Cerebellar cortex (tissue), 1 donor: ENCODE data around the gene SNAPC3.
"Not testable (repeated sequence)": the region's sequence is repeated elsewhere in the genome, so short reads cannot be mapped to it uniquely, and the experiment has no call there.

ENCODE experiments used
- DNase-seq: peaks from one replicate; pipeline ENCODE4 v3.0.0-alpha.2; 2015; ENCODE audit warnings: low spot score

Gene SNAPC3

DNA sequence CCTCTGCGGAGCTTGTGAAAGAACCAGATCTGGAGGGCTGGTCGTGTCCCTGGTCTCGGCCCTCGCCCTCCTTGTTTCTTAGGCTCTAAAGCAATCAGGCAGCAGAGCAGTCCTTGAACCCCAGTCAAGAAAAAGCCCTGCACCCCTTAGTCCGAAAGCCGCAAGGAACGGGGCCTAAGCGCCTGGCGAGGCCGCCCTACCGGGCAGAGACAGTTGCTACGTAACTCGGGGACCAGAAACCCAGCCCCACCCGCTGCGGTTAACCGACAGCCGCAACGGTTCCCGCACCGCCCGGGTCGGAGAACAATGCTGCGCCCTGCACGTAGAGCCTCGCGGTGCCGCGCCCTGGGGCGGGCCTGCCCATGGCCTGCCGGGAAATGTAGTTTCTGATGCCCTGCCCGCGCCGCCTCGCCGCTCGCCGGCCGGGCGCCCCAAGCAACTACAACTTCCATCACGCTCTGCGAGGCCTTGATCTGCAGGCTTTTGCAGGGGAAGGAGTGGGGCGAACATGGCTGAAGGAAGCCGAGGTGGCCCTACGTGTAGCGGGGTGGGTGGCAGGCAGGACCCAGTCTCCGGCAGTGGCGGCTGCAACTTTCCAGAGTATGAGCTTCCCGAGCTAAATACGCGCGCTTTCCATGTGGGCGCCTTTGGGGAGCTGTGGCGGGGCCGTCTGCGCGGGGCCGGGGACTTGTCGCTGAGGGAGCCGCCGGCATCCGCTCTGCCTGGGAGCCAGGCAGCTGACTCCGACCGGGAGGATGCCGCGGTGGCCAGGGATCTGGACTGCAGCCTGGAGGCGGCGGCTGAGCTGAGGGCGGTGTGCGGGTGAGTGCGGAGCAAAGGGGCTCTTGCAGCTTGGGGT is at the start of gene SNAPC3:
SNAPC3 (plus strand) TSS at position 505 of the 859 bp plus-strand sequence; CDS start at position 509, 4 bp downstream.
- DNase-seq: peak; percentile 95

DNA sequence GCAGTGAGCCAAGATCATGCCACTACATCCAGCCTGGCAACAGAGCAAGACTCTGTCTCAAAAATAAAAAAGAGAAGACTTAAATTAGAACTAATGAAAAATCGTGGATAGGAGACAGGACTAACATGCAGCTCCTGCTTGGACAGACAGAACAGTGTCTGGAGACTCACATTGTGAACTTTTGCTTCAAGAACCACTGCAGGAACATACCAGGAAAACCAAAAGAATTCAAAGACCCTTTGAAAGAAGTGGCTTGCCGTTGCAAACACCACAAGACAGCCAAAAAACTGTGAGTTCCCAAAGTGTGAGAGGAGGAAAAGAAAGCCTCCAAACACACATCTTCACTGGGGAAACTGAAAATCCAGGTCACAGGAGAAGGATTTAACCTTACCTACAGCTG is 48.8 kb upstream of the SNAPC3 start:
- DNase-seq: no peak

GRCh38 chr9:15374310-15374709 is 48.4 kb upstream of the SNAPC3 start:
- DNase-seq: no peak

DNA sequence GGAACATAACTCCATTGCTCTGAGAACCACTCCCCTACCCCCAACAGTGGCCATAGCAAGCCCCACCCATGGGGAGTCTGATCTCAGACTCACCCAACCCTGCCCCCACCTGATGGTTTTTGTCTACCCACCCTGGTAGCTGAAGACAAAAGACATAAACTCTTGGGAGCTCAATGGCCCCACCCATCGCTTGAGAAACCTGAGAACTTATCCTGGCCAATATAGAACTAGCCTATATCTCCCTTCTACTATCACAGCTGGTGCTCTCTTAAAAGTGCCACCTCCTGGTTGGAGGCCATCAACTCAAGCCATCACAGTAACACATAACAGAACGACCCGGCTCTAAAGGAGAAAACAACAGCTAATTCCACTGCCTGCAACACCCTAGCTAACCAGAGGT is 47.9 kb upstream of the SNAPC3 start:
- DNase-seq: no peak

DNA sequence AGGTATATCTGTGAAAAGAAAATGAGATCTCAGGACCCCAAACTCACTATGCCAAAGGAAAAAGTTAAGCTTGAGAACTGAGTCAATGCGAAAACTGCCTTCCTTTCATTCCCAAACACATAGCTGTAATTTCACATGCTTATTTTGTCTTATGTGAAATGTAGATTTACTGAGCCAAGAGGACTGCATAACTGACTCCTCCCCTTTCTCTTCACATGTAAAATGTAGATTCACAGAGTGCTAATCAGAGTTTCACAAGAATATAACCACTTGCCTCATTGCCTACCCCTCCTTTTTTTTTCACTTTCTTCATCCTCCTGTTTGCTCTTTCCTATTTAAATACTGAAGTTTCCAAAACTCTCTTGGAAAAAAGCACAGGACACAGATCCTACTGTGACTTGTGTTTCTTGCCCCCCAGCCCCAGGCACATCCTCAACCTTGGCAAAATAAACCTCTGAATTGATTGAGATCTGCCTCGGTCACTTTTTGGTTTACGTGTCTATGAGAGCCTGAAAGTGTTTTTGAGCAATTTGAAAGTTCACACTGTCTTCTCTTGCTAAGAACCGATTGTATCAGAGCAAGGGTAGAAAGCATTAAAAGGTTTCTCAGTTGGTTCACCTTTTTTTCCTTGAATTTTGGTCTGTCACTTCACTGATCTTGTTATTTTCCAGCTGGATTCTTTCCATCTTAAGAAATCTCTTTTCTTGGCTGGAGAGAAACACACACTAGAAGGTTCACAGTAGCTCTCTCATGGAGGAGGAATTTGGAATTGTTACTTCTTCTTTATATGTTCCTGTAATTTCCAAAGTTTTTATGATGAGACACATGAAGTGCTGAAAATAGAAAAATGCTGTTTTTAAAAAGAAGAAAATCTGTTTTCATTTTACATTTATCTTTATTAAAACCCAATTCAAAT is 44.8 kb upstream of the SNAPC3 start:
- no peak for DNase-seq

DNA sequence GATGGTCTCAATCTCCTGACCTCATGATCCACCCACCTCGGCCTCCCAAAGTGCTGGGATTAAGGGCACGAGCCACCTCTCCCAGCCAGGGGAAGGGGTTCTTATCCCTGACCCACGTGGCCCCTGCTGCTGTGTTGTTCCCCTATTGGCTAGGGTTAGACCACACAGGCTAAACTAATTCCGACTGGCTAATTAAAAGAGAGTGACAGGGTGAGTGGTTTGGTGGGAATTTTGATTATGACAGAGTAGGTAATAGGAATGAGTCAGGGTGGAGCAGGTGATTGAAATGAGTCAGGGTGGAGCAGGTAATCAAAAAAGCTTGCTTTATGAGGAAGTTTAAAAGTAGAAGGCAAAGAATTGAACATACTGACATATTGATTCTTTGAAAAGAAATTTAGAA is 43.4 kb upstream of the SNAPC3 start:
- DNase-seq: not testable (repeated sequence)

DNA sequence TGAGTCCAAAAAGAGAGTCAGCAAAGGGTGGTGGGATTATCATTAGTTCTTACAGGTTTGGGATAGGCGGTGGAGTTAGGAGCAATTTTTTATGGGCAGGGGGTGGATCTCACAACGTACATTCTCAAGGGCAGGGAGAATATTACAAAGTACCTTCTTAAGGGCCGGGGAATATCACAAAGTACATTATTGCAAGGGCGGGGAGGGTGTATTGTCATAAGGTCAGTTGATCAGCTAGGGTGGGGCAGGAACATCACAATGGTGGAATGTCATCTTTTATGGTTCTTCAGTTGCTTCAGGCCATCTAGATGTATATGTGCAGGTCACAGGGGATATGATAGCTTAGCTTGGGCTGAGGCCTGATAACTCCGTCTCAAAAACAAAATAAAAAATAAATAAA is 42.8 kb upstream of the SNAPC3 start:
- not testable (repeated sequence) for DNase-seq

- no peak for DNase-seq
Observed at GRCh38 chr9:15381491-15381890, 41.2 kb upstream of the SNAPC3 start.

- no peak for DNase-seq
Observed at GRCh38 chr9:15386465-15386864, 36.2 kb upstream of the SNAPC3 start.

DNA sequence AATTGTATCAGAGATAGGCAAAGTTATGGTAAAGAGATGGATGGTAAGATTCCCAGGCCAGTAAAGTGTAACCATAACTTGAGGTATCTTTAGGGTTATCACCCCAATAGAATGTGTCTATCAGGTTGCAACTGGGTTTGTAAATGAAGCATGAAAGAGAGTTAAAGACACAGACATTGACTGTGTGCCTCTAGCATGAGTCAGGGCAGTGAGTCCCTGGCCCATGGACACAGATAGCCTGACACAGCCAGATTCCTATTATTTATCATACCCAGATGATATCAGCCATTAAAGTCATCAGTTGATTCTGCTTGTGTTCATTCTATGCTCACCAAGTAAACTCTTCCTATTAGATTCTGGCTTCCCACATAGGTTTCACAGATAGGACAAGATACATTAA is 33.5 kb upstream of the SNAPC3 start:
- no peak for DNase-seq

- DNase-seq: no peak
Observed at GRCh38 chr9:15389631-15390030, 33.0 kb upstream of the SNAPC3 start.

- DNase-seq: no peak
Observed at GRCh38 chr9:15390201-15390600, 32.5 kb upstream of the SNAPC3 start.

- DNase-seq: no peak
Observed at GRCh38 chr9:15392363-15392762, 30.3 kb upstream of the SNAPC3 start.

- no peak for DNase-seq
Observed at GRCh38 chr9:15400281-15400941, 22.3 kb upstream of the SNAPC3 start.

GRCh38 chr9:15401266-15401665 is 21.4 kb upstream of the SNAPC3 start:
- no peak for DNase-seq

GRCh38 chr9:15403155-15403554 is 19.5 kb upstream of the SNAPC3 start:
- peak; percentile 17 for DNase-seq

GRCh38 chr9:15404171-15404570 is 18.5 kb upstream of the SNAPC3 start:
- DNase-seq: no peak

DNA sequence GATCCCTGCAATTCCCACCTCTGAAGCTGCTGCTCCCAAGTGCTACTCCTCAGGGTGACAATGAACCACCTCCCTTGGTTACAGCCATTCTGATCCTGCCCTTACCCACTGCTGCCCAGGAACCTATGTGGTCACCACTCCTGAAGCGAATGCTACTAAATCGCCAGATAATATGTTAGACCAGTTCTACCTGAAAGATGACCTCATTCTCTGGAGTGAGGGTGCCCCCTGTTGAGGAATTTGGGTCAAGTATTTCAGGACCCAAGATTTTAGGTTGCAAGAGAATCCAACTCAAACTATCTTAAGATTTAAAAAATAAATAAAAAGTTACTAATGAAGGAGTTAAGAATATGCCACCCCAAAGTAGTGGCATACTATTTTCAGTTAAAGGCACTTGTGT is 5.8 kb upstream of the SNAPC3 start:
- peak; percentile 53 for DNase-seq

DNA sequence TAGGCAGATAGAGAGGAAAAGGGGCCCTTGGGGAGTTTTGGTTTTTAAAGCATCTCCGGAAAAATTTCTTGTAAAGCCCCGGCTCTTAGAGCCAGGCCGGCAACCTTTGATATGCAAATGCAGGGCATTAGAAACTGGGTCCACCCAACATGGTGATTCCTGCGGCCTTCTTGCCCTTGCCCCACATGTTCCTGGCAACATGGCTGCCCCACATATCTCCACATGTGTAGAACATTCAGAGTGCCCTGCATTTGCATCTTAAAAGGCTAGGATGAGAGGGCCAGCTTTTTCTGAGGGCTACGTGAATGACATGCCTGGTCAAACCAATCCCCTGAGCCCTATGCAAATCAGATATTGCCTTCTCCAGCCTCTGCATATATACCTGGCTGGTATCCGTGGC is 5.0 kb upstream of the SNAPC3 start:
- no peak for DNase-seq

- DNase-seq: no peak
Observed at GRCh38 chr9:15420796-15421195, 1.9 kb upstream of the SNAPC3 start.

DNA sequence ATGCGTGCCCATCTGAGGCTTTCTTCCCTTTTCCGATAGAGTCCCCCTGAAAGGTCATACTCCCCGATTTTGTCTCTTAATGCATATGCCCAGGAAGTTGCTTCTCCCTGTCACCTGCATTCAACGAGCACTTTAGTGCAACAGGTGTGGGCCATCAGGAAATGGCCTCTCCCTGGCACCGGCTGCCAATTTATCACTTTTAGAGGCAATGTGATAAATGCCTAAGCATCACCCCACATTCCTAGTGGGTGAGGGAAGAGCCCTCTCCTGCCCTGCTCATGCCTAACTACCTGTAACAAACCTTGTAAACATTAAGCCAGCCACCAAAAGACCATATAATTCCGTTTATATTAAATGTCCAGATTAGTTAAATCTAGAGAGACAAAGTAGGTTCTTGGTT is 1.1 kb upstream of the SNAPC3 start:
- no peak for DNase-seq

DNA sequence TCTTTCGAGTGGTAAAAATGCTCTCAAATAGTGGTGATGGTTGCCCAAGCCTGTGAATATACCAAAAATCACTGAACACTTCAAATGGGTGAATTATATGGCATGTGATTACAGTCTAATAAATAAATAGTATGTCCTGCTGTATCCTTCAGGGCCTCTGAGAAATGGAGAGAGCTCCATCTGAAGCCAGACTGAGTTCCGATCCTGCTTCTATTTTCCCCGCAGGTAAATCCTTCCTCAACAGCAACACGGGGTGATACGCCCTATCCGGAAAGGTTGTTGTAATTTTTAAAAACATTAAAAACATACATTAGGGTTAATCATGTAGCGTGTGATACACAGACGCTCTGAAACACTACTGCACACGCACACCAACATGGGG is 695 bp upstream of the SNAPC3 start:
- DNase-seq: no peak
